ENCODE measurements around the gene TACC2.

Gene TACC2

GRCh38 chr10:122204691-122205489 is 215.9 kb downstream of the TACC2 start:
- H2AFZ ChIP-seq (ENCODE audit: low read depth, low read length) = no peak overlapping the region
- no peak overlapping the region for H3K9ac ChIP-seq (ENCODE audit: low read depth, low read length)
- no peak overlapping the region for H3K4me3 ChIP-seq (ENCODE audit: low read depth in 1 of 2, low read length in 2 of 2)
- TF ChIP-seq EZH2 (IDR thresholded peaks at IDR 0.05; ENCODE audit: borderline replicate concordance, low read depth, low read length, severe bottlenecking) (no peak), CTCF (IDR thresholded peaks at IDR 0.05; ENCODE audit: borderline replicate concordance, extremely low read depth, low read length, poor library complexity, severe bottlenecking) (no peak)
- H3K9me3 ChIP-seq (ENCODE audit: insufficient read depth, low read length, severe bottlenecking) = no peaks in the 10 kb centered on the region
- H4K20me1 ChIP-seq (ENCODE audit: insufficient read depth, low read length) = no peaks in the 10 kb centered on the region
- H3K27me3 ChIP-seq (ENCODE audit: insufficient read depth, low read length, poor library complexity) = no peaks in the 10 kb centered on the region
- H3K27ac ChIP-seq (ENCODE audit: low read length) = no peak overlapping the region
- no peaks in the 10 kb centered on the region for H3K79me2 ChIP-seq (ENCODE audit: insufficient read depth, low read length)
- no peaks in the 10 kb centered on the region for H3K4me1 ChIP-seq (ENCODE audit: insufficient read depth, low read length)
- ATAC-seq (ENCODE audit: insufficient read depth, low read depth) (no peak), DNase-seq (no peak)
- H3K4me2 ChIP-seq (ENCODE audit: insufficient read depth, low read length) = no peak overlapping the region
- no peaks in the 10 kb centered on the region for H3K36me3 ChIP-seq (ENCODE audit: insufficient read depth, low read length)

- H3K4me3 ChIP-seq (ENCODE audit: low read depth in 1 of 2, low read length in 2 of 2) = no peak overlapping the region
- no peaks in the 10 kb centered on the region for H4K20me1 ChIP-seq (ENCODE audit: insufficient read depth, low read length)
- H3K36me3 ChIP-seq (ENCODE audit: insufficient read depth, low read length) = no peaks in the 10 kb centered on the region
- H3K9me3 ChIP-seq (ENCODE audit: insufficient read depth, low read length, severe bottlenecking) = no peaks in the 10 kb centered on the region
- H3K4me2 ChIP-seq (ENCODE audit: insufficient read depth, low read length) = no peak overlapping the region
- no peaks in the 10 kb centered on the region for H3K79me2 ChIP-seq (ENCODE audit: insufficient read depth, low read length)
- H3K9ac ChIP-seq (ENCODE audit: low read depth, low read length) = no peak overlapping the region
- no peaks in the 10 kb centered on the region for H3K4me1 ChIP-seq (ENCODE audit: insufficient read depth, low read length)
- H3K27ac ChIP-seq (ENCODE audit: low read length) = no peak overlapping the region
- DNase-seq (no peak), ATAC-seq (ENCODE audit: insufficient read depth, low read depth) (no peak)
- TF ChIP-seq CTCF (IDR thresholded peaks at IDR 0.05; ENCODE audit: borderline replicate concordance, extremely low read depth, low read length, poor library complexity, severe bottlenecking) = no peak
- no peak for TF ChIP-seq EZH2 (IDR thresholded peaks at IDR 0.05; ENCODE audit: borderline replicate concordance, low read depth, low read length, severe bottlenecking)
- no peak overlapping the region for H2AFZ ChIP-seq (ENCODE audit: low read depth, low read length)
- no peaks in the 10 kb centered on the region for H3K27me3 ChIP-seq (ENCODE audit: insufficient read depth, low read length, poor library complexity)
Observed at GRCh38 chr10:122206471-122207065, 217.6 kb downstream of the TACC2 start.

- Histone ChIP-seq H3K4me3 (ENCODE audit: low read depth in 1 of 2, low read length in 2 of 2) (no peak overlapping the region), H3K79me2 (ENCODE audit: insufficient read depth, low read length) (no peaks in the 10 kb centered on the region), H3K9ac (ENCODE audit: low read depth, low read length) (no peak overlapping the region), H3K4me1 (ENCODE audit: insufficient read depth, low read length) (no peaks in the 10 kb centered on the region), H3K36me3 (ENCODE audit: insufficient read depth, low read length) (no peaks in the 10 kb centered on the region), H3K27ac (ENCODE audit: low read length) (no peak overlapping the region), H3K27me3 (ENCODE audit: insufficient read depth, low read length, poor library complexity) (no peaks in the 10 kb centered on the region), H4K20me1 (ENCODE audit: insufficient read depth, low read length) (no peaks in the 10 kb centered on the region), H3K9me3 (ENCODE audit: insufficient read depth, low read length, severe bottlenecking) (no peaks in the 10 kb centered on the region), H3K4me2 (ENCODE audit: insufficient read depth, low read length) (no peak overlapping the region), H2AFZ (ENCODE audit: low read depth, low read length) (no peak overlapping the region)
- DNase-seq = no peak
- TF ChIP-seq EZH2 (IDR thresholded peaks at IDR 0.05; ENCODE audit: borderline replicate concordance, low read depth, low read length, severe bottlenecking) = no peak
- no peak for TF ChIP-seq CTCF (IDR thresholded peaks at IDR 0.05; ENCODE audit: borderline replicate concordance, extremely low read depth, low read length, poor library complexity, severe bottlenecking)
- no peak for ATAC-seq (ENCODE audit: insufficient read depth, low read depth)
Observed at GRCh38 chr10:122207163-122207562, 218.2 kb downstream of the TACC2 start.

Data from DND-41 (cell line).